ENCODE results near the gene SPTBN1.

- TF ChIP-seq CTCF (IDR thresholded peaks at IDR 0.05), result no peak
- no peak for TF ChIP-seq POLR2A (IDR thresholded peaks at IDR 0.05)
Observed at GRCh38 chr2:54642677-54643430, 186.7 kb downstream of the SPTBN1 start.
